ENCODE results near the gene OCIAD1.
"Not testable (repeated sequence)": the region's sequence is repeated elsewhere in the genome, so short reads cannot be mapped to it uniquely, and the experiment has no call there.

Gene OCIAD1

DNA sequence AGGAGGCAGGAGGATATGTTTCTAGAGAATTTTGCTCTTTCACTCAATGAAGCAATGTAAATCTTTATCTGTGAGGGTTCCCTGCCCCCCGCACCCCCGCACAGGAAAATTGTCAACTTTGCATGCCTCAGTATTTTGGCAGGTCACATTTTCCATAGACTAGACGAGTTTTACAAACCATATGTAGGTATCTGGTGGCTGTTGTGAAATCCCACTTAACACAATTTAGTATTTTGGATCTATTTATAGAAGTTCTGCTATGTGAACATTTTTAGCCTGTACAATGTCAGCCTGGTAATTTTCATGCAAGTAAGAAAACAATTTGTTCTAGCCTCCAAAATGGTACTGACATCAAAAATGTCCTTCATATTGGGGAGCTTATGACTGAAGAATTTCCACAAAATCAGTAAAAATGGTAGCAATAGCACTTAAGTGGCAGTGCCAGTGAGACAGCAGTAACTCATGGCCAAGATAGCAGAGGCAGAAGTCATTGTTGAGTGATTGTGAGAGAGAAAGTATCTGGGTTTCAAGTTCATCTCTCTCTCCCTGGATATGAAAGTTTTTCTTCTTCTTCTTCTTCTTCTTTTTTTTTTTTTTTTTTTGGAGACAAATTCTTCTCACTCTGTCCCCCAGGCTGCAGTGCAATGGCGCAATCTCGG is 38.4 kb upstream of the OCIAD1 start:
- DNase-seq (ENCODE audit: low read depth): no peak
- no peak overlapping the region for H3K4me3 ChIP-seq (ENCODE audit: low read length)
- TF ChIP-seq, protein P1, sequence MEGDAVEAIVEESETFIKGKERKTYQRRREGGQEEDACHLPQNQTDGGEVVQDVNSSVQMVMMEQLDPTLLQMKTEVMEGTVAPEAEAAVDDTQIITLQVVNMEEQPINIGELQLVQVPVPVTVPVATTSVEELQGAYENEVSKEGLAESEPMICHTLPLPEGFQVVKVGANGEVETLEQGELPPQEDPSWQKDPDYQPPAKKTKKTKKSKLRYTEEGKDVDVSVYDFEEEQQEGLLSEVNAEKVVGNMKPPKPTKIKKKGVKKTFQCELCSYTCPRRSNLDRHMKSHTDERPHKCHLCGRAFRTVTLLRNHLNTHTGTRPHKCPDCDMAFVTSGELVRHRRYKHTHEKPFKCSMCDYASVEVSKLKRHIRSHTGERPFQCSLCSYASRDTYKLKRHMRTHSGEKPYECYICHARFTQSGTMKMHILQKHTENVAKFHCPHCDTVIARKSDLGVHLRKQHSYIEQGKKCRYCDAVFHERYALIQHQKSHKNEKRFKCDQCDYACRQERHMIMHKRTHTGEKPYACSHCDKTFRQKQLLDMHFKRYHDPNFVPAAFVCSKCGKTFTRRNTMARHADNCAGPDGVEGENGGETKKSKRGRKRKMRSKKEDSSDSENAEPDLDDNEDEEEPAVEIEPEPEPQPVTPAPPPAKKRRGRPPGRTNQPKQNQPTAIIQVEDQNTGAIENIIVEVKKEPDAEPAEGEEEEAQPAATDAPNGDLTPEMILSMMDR (conservative IDR thresholded peaks at IDR 0.05; ENCODE audit: low read depth, low read length): no peak

DNA sequence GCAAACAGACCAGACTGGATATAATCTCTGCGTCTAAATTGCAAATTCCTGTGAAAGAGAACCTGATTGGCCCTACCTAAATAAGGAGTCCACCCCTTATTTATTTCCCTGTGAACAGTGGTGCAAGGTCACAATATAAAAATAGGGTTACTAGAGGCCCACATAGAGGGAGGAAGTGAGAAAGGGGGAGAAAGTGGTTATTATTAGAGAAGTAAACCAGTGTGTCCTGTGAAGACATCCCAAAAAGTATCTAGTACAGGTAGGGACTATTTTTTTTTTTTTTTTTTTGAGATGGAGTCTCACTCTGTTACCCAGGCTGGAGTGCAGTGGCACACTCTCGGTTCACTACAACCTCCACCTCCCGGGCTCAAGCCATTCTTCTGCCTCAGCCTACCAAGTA is 35.8 kb upstream of the OCIAD1 start:
- TF ChIP-seq, protein P1 (conservative IDR thresholded peaks at IDR 0.05; ENCODE audit: low read depth, low read length): no peak
- H3K4me3 ChIP-seq (ENCODE audit: low read length): no peak overlapping the region
- DNase-seq (ENCODE audit: low read depth): no peak

DNA sequence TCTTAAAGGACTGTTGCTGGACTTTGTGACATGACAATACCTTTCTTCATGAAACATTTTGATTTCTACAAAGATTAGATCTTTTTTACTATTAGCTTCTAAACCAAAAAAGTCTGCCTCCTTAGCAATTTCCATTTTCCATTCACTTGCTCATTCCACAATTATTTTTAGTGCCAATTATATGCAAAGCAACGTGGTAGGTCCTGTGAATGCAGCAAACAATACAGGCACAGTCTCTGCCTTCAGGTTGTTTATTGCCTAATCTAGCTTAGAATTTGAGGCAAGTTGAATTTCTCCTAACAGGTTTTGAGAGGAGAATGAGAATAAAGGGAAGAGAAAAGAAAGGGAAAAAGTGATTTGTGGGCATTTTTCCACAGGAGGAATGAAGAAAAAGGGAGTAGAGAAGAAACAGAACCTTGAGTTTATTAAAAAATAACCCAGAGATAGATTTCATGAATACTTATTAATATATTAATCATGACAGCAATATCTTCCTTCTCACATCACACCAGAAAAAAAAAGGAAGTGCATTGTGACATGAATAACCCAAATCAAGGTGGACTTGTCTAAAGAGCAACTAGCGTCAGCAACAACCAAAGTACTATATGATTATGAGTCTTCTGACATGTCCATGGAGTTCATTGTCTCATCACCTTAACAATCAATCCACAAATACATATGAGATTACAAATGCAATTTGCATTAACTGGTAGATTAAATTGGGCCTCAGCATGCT is 34.5 kb upstream of the OCIAD1 start:
- no peak for DNase-seq (ENCODE audit: low read depth)
- H3K4me3 ChIP-seq (ENCODE audit: low read length): no peak overlapping the region

DNA sequence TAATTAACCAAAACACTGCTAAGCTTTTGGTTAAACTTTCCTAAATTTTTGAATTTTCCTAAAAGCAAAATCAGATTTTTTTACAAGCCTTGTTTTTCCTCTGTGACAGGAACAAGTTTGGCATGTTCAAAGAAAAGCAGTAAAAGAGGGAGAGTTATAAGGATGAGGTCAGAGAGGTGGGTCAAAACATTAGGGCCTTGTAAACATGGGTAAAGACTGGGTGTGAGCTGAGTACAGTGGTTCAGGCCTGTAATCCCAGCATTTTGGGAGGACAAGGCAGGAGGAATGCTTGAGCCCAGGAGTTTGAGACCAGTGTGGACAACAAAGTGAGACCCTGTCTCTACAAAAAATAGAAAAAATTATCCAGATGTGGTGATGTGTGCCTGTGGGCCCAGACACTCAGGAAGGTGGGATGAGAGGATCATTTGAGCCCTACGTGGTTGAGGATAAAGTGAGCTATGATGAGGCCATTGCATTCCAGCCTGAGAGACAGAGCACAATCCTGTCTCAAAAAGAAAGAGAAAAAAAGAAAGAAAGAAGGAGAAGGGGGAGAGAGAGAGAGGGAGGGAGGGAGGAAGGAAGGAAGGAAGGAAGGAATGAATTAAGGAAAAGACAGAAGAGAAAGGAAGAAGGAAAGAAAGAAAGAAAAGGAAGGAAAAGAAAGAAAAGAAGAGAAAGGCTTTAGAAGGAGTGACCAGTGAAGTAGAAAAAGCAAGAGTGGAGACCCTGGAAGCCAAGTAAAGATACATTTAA is 33.8 kb upstream of the OCIAD1 start:
- DNase-seq (ENCODE audit: low read depth): no peak
- TF ChIP-seq, protein P1 (conservative IDR thresholded peaks at IDR 0.05; ENCODE audit: low read depth, low read length): no peak
- H3K4me3 ChIP-seq (ENCODE audit: low read length): no peak overlapping the region

More for the DNA sequence above, 34.5 kb upstream of the OCIAD1 start:
- TF ChIP-seq, protein P1 (conservative IDR thresholded peaks at IDR 0.05; ENCODE audit: low read depth, low read length): no peak

DNA sequence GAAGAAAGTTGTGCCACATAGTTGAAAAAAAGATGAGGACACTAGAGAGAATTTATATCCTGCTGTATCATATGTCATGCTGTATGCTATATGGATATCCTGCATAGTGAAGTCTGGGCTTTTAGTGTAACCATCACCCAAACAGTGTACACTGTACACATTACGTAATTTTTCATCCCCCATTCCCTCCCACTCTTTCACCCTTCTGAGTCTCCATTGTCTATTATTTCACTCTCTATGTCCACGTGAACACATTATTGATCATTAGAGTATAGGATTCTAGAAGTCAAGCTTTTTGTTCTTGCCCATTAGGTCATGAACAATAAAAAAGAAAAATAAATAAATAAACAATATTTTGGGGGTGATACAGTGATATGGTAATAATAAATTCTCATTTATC is 32.8 kb upstream of the OCIAD1 start:
- no peak for DNase-seq (ENCODE audit: low read depth)
- TF ChIP-seq, protein P1 (conservative IDR thresholded peaks at IDR 0.05; ENCODE audit: low read depth, low read length): no peak
- H3K4me3 ChIP-seq (ENCODE audit: low read length): no peak overlapping the region

DNA sequence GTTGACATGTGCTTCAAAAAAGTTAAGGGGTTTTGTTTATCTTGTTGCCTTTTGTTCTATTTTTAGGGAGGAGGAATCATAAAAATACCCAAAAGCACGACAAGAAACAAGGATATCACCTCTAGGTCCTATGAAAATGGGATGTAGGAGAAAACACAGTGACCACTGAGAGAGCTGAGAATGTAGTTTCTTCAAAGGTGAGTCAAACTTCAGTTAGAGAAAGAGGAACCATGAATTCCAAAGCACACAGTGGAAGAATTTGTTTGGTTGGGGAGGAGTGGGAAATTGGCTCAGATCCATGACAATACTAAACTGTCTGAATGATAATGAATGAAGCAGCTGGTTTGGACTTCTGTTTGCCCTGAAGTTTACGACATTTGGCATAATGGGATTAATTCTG is 31.7 kb upstream of the OCIAD1 start:
- DNase-seq (ENCODE audit: low read depth): no peak
- TF ChIP-seq, protein P1 (conservative IDR thresholded peaks at IDR 0.05; ENCODE audit: low read depth, low read length): no peak
- no peak overlapping the region for H3K4me3 ChIP-seq (ENCODE audit: low read length)

DNA sequence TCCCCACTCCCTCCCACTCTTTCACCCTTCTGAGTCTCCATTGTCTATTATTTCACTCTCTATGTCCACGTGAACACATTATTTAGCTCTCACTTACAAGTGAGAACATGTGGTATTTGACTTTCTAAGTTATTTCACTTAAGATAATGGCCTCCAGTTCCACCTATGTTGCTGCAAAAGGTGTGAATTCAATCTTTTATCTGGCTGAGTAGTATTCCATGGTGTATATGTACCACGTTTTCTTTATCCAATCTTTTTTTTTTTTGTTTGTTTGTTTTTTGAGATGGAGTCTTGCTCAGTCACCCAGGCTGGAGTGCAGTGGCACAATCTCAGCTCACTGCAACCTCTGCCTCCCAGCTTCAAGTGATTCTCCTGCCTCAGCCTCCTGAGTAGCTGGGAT is 30.7 kb upstream of the OCIAD1 start:
- H3K4me3 ChIP-seq (ENCODE audit: low read length); DNase-seq (ENCODE audit: low read depth): not testable (repeated sequence)
